SU-DHL-6 (cell line): ENCODE measurements around the gene URM1.
"Not testable (repeated sequence)": the region's sequence is repeated elsewhere in the genome, so short reads cannot be mapped to it uniquely, and the experiment has no call there.

Source experiments
- EZH2phosphoT487 ChIP-seq: fragments of 200-600 bp; sonication (generic), shearing (Covaris generic); conservative IDR thresholded peaks from 2 replicates; pipeline ENCODE4 v1.6.1; 2018; ENCODE audit warnings: mild to moderate bottlenecking, antibody characterized with exemption, low read length, moderate library complexity, mixed read lengths
- TF ChIP-seq, protein P1 (sequence below): fragments of 200-600 bp; sonication (generic); IDR thresholded peaks from one replicate; pipeline ENCODE4 v1.5.1; 2017; ENCODE audit warnings: antibody characterized with exemption, mild to moderate bottlenecking, low read length, moderate library complexity; ENCODE audit not compliant: insufficient read depth, poor library complexity, severe bottlenecking

DNA sequence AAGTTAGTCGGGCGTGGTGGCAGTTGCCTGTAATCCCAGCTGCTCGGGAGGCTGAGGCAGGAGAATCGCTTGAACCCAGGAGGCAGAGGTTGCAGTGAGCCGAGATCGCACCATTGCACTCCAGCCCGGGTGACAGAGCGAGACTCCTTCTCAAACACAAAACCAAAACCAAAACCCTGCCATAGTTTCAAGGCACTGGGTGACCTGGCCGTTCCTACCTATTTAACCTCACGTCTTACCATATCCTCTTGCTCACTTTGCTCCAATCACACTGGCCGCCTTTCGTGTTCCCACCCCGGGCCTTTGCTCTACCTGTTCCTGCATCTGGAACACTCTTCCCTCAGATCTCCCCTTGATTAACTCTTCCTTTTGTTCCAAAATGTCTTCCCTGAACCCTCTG, 42.6 kb downstream of the URM1 start:
- TF ChIP-seq, protein P1, sequence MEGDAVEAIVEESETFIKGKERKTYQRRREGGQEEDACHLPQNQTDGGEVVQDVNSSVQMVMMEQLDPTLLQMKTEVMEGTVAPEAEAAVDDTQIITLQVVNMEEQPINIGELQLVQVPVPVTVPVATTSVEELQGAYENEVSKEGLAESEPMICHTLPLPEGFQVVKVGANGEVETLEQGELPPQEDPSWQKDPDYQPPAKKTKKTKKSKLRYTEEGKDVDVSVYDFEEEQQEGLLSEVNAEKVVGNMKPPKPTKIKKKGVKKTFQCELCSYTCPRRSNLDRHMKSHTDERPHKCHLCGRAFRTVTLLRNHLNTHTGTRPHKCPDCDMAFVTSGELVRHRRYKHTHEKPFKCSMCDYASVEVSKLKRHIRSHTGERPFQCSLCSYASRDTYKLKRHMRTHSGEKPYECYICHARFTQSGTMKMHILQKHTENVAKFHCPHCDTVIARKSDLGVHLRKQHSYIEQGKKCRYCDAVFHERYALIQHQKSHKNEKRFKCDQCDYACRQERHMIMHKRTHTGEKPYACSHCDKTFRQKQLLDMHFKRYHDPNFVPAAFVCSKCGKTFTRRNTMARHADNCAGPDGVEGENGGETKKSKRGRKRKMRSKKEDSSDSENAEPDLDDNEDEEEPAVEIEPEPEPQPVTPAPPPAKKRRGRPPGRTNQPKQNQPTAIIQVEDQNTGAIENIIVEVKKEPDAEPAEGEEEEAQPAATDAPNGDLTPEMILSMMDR = not testable (repeated sequence)
- not testable (repeated sequence) for TF ChIP-seq EZH2phosphoT487
